Endothelial cell of umbilical vein (primary cell): Measurements from ENCODE around the gene TRIP13. TPM values are rescaled to one million over a fixed set of nuclear protein-coding genes. Genes with fewer than 3 reads are reported as not detected.
"Not testable (repeated sequence)": the region's sequence is repeated elsewhere in the genome, so short reads cannot be mapped to it uniquely, and the experiment has no call there.

Source experiments
- BruUV-seq: library from RNA; stranded (reverse); fragments of 400-500 nt; replicated peaks from 2 replicates; lab custom pipeline; 2021; lab: Mats Ljungman, UMichigan
- CTCF ChIA-PET: fragments of 300-600, 350-600 bp; sonication (Branson Sonifier 250); formaldehyde crosslinking; loops from one replicate; lab custom pipeline; 2021; ENCODE audit warnings: antibody characterized with exemption, inconsistent platforms; lab: Charles Lee
- POLR2A ChIA-PET: fragments of 300-600, 350-600 bp; sonication (Branson Sonifier 250); formaldehyde crosslinking; loops from one replicate; lab custom pipeline; 2021; ENCODE audit warnings: antibody characterized with exemption, inconsistent platforms; lab: Charles Lee
- DNase-seq: peaks from one replicate; pipeline ENCODE4 v3.0.0-alpha.2; 2011; ENCODE audit warnings: low read depth, low spot score
- FAIRE-seq: peaks from 2 replicates; lab custom pipeline; 2011; peaks lifted over from hg19 to GRCh38; lab: Jason Lieb, UNC
- H2AFZ ChIP-seq: 2 replicates; pipeline ENCODE4 v1.6.0; 2012; ENCODE audit warnings: low read depth, low read length, control low read depth, inconsistent platforms
- H3K27ac ChIP-seq: 2 replicates; pipeline ENCODE4 v1.5.1; 2011; ENCODE audit warnings: low read depth, mild to moderate bottlenecking, control low read depth, low read length, moderate library complexity; ENCODE audit not compliant: insufficient read depth
- H3K27me3 ChIP-seq, 2 experiments: 2 replicates each; pipeline versions ENCODE4 v1.6.0 to v1.6.1; 2011; ENCODE audit warnings: low read length in 2 of 2, mixed read lengths in 1 of 2; ENCODE audit not compliant: control insufficient read depth in 2 of 2, insufficient read depth in 2 of 2
- H3K36me3 ChIP-seq, 2 experiments: 2 replicates in 1 of 2; 3 replicates in 1 of 2; pipeline ENCODE4 v1.5.1; 2011; ENCODE audit warnings: low read length in 2 of 2, mild to moderate bottlenecking in 1 of 2, moderate library complexity in 1 of 2; ENCODE audit not compliant: control insufficient read depth in 2 of 2, insufficient read depth in 2 of 2; ENCODE audit errors: extremely low read depth in 1 of 2
- H3K4me1 ChIP-seq: 3 replicates; pipeline ENCODE4 v1.5.1; 2011; ENCODE audit warnings: mild to moderate bottlenecking, low read length; ENCODE audit not compliant: control insufficient read depth, insufficient read depth; ENCODE audit errors: extremely low read depth
- H3K4me2 ChIP-seq: 2 replicates; pipeline ENCODE4 v1.6.1; 2011; ENCODE audit warnings: low read length, control low read depth, mixed read lengths; ENCODE audit not compliant: insufficient read depth
- H3K4me3 ChIP-seq, 3 experiments: fragments of 200-600 bp in 1 of 3; sonication (generic), shearing (Covaris generic) in 1 of 3; replicated peaks in 1 of 3; 2 replicates each; pipeline ENCODE4 v1.5.1; 2011 to 2016; ENCODE audit warnings: control low read depth in 3 of 3, low read length in 3 of 3, mild to moderate bottlenecking in 2 of 3, inconsistent platforms in 1 of 3, low read depth in 1 of 3, moderate library complexity in 1 of 3; ENCODE audit not compliant: insufficient read depth in 1 of 3
- H3K79me2 ChIP-seq: 2 replicates; pipeline ENCODE4 v1.6.0; 2012; ENCODE audit warnings: low read length, inconsistent platforms; ENCODE audit not compliant: control insufficient read depth, insufficient read depth
- H3K9ac ChIP-seq: replicated peaks from 2 replicates; pipeline ENCODE3; 2011; ENCODE audit warnings: low read length, control low read depth; ENCODE audit not compliant: insufficient read depth; ENCODE audit errors: extremely low read depth
- H3K9me1 ChIP-seq: replicated peaks from 3 replicates; pipeline ENCODE4 v1.6.0; 2011; ENCODE audit warnings: mild to moderate bottlenecking, low read length; ENCODE audit not compliant: control insufficient read depth, insufficient read depth; ENCODE audit errors: extremely low read depth
- H3K9me3 ChIP-seq: replicated peaks from 2 replicates; pipeline ENCODE4 v1.5.1; 2012; ENCODE audit warnings: low read length, inconsistent platforms; ENCODE audit not compliant: control insufficient read depth, insufficient read depth
- H4K20me1 ChIP-seq: replicated peaks from 2 replicates; pipeline ENCODE3; 2011; ENCODE audit warnings: mild to moderate bottlenecking, low read length; ENCODE audit not compliant: control insufficient read depth, insufficient read depth; ENCODE audit errors: extremely low read depth
- EZH2 ChIP-seq: IDR thresholded peaks from 2 replicates; pipeline ENCODE4 v1.6.1; 2012; ENCODE audit warnings: borderline replicate concordance, low read depth, mild to moderate bottlenecking, moderate library complexity, low read length, inconsistent platforms; ENCODE audit not compliant: severe bottlenecking
- FOS ChIP-seq: IDR thresholded peaks from 2 replicates; pipeline ENCODE4 v1.6.1; 2011; ENCODE audit warnings: mild to moderate bottlenecking, low read length, moderate library complexity, borderline replicate concordance; ENCODE audit not compliant: insufficient read depth
- GATA2 ChIP-seq: IDR thresholded peaks from 2 replicates; pipeline ENCODE4 v1.7.0; 2011; ENCODE audit warnings: low read depth, mild to moderate bottlenecking, moderate library complexity, mixed read lengths, low read length; ENCODE audit not compliant: insufficient read length, insufficient read depth
- JUN ChIP-seq: IDR thresholded peaks from 2 replicates; pipeline ENCODE4 v1.6.1; 2011; ENCODE audit warnings: borderline replicate concordance, low read depth; ENCODE audit not compliant: insufficient read length, insufficient read depth
- MYC ChIP-seq: IDR thresholded peaks from one replicate; pipeline ENCODE4 v1.6.1; 2011; ENCODE audit warnings: mild to moderate bottlenecking, low read depth, low read length
- POLR2A ChIP-seq: IDR thresholded peaks from 2 replicates; pipeline ENCODE4 v1.6.1; 2012; ENCODE audit warnings: low read depth, mild to moderate bottlenecking, control low read depth, low read length
- POLR2AphosphoS5 ChIP-seq: IDR thresholded peaks from 2 replicates; pipeline ENCODE4 v1.6.1; 2012; ENCODE audit warnings: low read depth, mild to moderate bottlenecking, control low read depth, low read length, moderate library complexity; ENCODE audit not compliant: insufficient read depth
- dilution Hi-C: fragments of 300-500 bp; cut with MboI; formaldehyde crosslinking; loops from one replicate; pipeline ENCODE4 v1.15.0; 2019; ENCODE audit warnings: low sequenced_read_pairs; ENCODE audit not compliant: extremely low pct_ligation_motif_present
- intact Hi-C: fragments of 100-400 bp; cut with micrococcal nuclease; formaldehyde crosslinking; loops from one replicate; pipeline ENCODE4 v1.10.0; 2022
- polyA plus RNA-seq, 4 experiments: library from polyadenylated mRNA; depleted of rRNA in 3 of 4; stranded (reverse) in 3 of 4; unstranded in 1 of 4; fragments of >200 nt; gene quantifications; 2 replicates each; pipeline versions ENCODE4 v1.2.1 to v1.2.3, GENCODE V29; 2011 to 2012; ENCODE audit warnings: missing spikeins in 1 of 4
- total RNA-seq: library from RNA; stranded (reverse); gene quantifications from 2 replicates; pipeline ENCODE4 v1.2.3, GENCODE V29; 2021
- TF ChIP-seq, protein P1 (sequence below), 2 donors: IDR thresholded peaks; 1 replicate in 1 of 2; 2 replicates in 1 of 2; pipeline ENCODE4 v1.5.1; 2011; ENCODE audit warnings: low read length in 2 of 2, mild to moderate bottlenecking in 2 of 2, moderate library complexity in 2 of 2, control low read depth in 1 of 2, inconsistent platforms in 1 of 2, low read depth in 1 of 2; ENCODE audit not compliant: insufficient read depth in 1 of 2; ENCODE audit errors: extremely low read depth in 1 of 2
- TF ChIP-seq, protein P2 (sequence below): IDR thresholded peaks from 2 replicates; pipeline ENCODE4 v1.6.1; 2011; ENCODE audit not compliant: insufficient read depth, insufficient read length

The TRIP13 gene
- total and polyA plus RNA-seq, 2 donors (not counting 3 experiments of a cell fraction or from before 2014, with no cell fraction given) = 17.4 to 39.0 TPM

DNA sequence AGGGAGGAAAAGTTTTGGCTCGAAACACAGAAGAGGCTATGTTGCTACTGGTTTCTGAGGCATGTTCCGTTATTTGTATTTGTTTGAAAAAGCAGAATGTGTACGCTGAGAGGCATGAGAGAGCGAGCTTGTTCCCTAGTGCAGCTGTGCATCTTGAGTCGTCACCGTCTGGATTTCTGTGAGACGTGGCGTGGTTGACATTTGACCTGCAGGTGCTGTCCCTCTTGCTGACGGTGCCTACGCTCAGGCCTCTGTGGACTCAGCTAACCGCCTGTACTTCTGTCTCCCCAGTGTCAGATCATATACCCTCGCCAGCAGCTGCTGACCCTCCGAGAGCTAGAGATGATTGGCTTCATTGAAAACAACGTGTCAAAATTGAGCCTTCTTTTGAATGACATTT, 21.5 kb downstream of the TRIP13 start:
- Histone ChIP-seq H3K79me2 (no peaks in the 10 kb centered on the region), H4K20me1 (no peaks in the 10 kb centered on the region), H3K36me3 (peaks cover 0 to 8% of the 10 kb centered on the region in 2 experiments), H2AFZ (no peak overlapping the region), H3K4me1 (peaks cover 4% of the 10 kb centered on the region), H3K4me3 (no peak overlapping the region), H3K4me2 (no peak overlapping the region), H3K9me3 (no peaks in the 10 kb centered on the region), H3K9me1 (no peaks in the 10 kb centered on the region), H3K9ac (no peak overlapping the region), H3K27ac (peak overlapping the region; percentile 81), H3K27me3 (no peaks in the 10 kb centered on the region)
- intact Hi-C loops = no loop called here
- no peak for FAIRE-seq
- TF ChIP-seq POLR2A = no peak
- dilution Hi-C loops = no loop called here
- DNase-seq = no peak
- POLR2A ChIA-PET = no interaction called here
- CTCF ChIA-PET = no interaction called here
- BruUV-seq = no TSS peak

DNA sequence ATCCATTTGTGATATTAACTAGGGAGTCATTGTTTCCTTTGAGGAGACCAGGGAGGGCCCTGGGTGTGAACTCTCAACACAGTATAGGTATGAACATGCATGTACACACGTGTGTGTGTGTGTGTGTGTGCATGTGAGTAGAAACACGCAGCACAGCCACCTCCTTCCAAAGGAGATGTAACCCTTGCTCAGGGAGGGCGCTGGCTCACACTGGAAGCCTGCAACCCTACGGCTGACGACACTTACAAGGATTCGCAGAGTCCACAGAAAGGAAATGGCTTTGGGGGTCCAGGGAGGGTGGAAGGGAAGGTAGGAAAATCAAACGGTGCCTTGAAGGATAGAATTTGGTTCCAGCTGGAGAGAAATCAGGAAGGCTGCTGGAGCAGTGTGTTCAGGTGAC, 21.9 kb downstream of the TRIP13 start:
- H3K9ac ChIP-seq = no peak overlapping the region
- ChIA-PET POLR2A (no interaction called here), CTCF (no interaction called here)
- no peaks in the 10 kb centered on the region for H4K20me1 ChIP-seq
- FAIRE-seq (no peak), DNase-seq (no peak)
- dilution Hi-C loops (no loop called here), intact Hi-C loops (no loop called here)
- peaks cover 4% of the 10 kb centered on the region for H3K4me1 ChIP-seq
- H3K9me1 ChIP-seq = no peaks in the 10 kb centered on the region
- no peak overlapping the region for H3K27ac ChIP-seq
- H3K27me3 ChIP-seq = no peaks in the 10 kb centered on the region
- no peak overlapping the region for H3K4me3 ChIP-seq
- no peak overlapping the region for H3K4me2 ChIP-seq
- H3K9me3 ChIP-seq = no peaks in the 10 kb centered on the region
- TF ChIP-seq POLR2AphosphoS5 = no peak
- no peak for TF ChIP-seq FOS
- TF ChIP-seq JUN = no peak
- TF ChIP-seq, protein P1, sequence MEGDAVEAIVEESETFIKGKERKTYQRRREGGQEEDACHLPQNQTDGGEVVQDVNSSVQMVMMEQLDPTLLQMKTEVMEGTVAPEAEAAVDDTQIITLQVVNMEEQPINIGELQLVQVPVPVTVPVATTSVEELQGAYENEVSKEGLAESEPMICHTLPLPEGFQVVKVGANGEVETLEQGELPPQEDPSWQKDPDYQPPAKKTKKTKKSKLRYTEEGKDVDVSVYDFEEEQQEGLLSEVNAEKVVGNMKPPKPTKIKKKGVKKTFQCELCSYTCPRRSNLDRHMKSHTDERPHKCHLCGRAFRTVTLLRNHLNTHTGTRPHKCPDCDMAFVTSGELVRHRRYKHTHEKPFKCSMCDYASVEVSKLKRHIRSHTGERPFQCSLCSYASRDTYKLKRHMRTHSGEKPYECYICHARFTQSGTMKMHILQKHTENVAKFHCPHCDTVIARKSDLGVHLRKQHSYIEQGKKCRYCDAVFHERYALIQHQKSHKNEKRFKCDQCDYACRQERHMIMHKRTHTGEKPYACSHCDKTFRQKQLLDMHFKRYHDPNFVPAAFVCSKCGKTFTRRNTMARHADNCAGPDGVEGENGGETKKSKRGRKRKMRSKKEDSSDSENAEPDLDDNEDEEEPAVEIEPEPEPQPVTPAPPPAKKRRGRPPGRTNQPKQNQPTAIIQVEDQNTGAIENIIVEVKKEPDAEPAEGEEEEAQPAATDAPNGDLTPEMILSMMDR (IDR thresholded peaks at IDR 0.05; ENCODE audit: extremely low read depth in 1 of 2, insufficient read depth in 1 of 2, low read depth in 1 of 2, low read length in 2 of 2) = no peak
- no peak for TF ChIP-seq GATA2
- TF ChIP-seq, protein P2, sequence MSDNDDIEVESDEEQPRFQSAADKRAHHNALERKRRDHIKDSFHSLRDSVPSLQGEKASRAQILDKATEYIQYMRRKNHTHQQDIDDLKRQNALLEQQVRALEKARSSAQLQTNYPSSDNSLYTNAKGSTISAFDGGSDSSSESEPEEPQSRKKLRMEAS = no peak
- no peak for TF ChIP-seq POLR2A
- no peak for TF ChIP-seq EZH2
- TF ChIP-seq MYC = no peak
- peaks cover 0 to 8% of the 10 kb centered on the region in 2 experiments for H3K36me3 ChIP-seq
- H2AFZ ChIP-seq = no peak overlapping the region
- no TSS peak for BruUV-seq
- no peaks in the 10 kb centered on the region for H3K79me2 ChIP-seq

DNA sequence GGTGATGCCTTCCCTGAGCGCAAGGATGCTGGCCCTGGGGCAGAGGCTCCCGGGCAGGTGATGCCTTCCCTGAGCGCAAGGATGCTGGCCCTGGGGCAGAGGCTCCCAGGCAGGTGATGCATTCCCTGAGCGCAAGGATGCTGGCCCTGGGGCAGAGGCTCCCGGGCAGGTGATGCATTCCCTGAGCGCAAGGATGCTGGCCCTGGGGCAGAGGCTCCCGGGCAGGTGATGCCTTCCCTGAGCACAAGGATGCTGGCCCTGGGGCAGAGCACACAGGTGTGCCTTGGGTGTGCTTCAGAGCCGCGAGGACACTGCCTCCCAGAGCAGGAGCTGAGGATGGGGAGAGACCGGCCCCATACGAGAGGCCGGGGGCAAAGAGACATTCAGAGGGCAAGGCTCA, 22.7 kb downstream of the TRIP13 start:
- BruUV-seq, H3K9ac ChIP-seq, H3K79me2 ChIP-seq, POLR2A ChIA-PET, H3K9me1 ChIP-seq, H3K4me1 ChIP-seq, DNase-seq, H4K20me1 ChIP-seq, H3K9me3 ChIP-seq, FAIRE-seq, H3K36me3 ChIP-seq, dilution Hi-C loops, H3K4me3 ChIP-seq, H2AFZ ChIP-seq, H3K27me3 ChIP-seq, H3K4me2 ChIP-seq, intact Hi-C loops, H3K27ac ChIP-seq: not testable (repeated sequence)
- CTCF ChIA-PET = interaction anchor here (1.7 kb wide), 1 partner anchor 13 kb away, joined by 4 read pairs; no protein-coding TSS in a partner anchor
